Measurements from ENCODE around the gene ST3GAL4. TPM values are rescaled to one million over a fixed set of nuclear protein-coding genes. Genes with fewer than 3 reads are reported as not detected.

ST3GAL4 gene
- total RNA-seq, 1 donor from 2014 or later, result 8.8 TPM

GRCh38 chr11:126461996-126462395, 106.5 kb downstream of the ST3GAL4 start:
- Mint-ChIP-seq H3K9me3 (ENCODE audit: low read depth) (no peaks in the 10 kb centered on the region), H3K4me3 (ENCODE audit: low read depth) (no peak overlapping the region), H3K4me1 (ENCODE audit: low read depth) (peaks cover 4% of the 10 kb centered on the region), H3K27me3 (peaks cover 57% of the 10 kb centered on the region), H3K27ac (no peak overlapping the region), H3K36me3 (ENCODE audit: insufficient read depth) (no peaks in the 10 kb centered on the region)
- TF ChIP-seq CTCF (IDR thresholded peaks at IDR 0.05; ENCODE audit: unreplicated experiment), result no peak
- no peak for DNase-seq (ENCODE audit: low spot score, unreplicated experiment)

- Mint-ChIP-seq H3K36me3 (ENCODE audit: insufficient read depth) (no peaks in the 10 kb centered on the region), H3K27me3 (peaks cover 57% of the 10 kb centered on the region), H3K4me3 (ENCODE audit: low read depth) (no peak overlapping the region), H3K4me1 (ENCODE audit: low read depth) (peaks cover 4% of the 10 kb centered on the region), H3K9me3 (ENCODE audit: low read depth) (no peaks in the 10 kb centered on the region), H3K27ac (no peak overlapping the region)
- TF ChIP-seq CTCF (IDR thresholded peaks at IDR 0.05; ENCODE audit: unreplicated experiment), result no peak
- no peak for DNase-seq (ENCODE audit: low spot score, unreplicated experiment)
Observed at GRCh38 chr11:126462422-126462821, 106.9 kb downstream of the ST3GAL4 start.

Other genes with a start within 250 kb of the ST3GAL4 start
- gene RPUSD4, start 144.0 kb upstream of the ST3GAL4 start, total RNA-seq, result 41.0 and 44.1 TPM in 2 replicates
- 32.4 and 35.2 TPM in 2 replicates for gene FAM118B, start 143.9 kb upstream of the ST3GAL4 start, total RNA-seq
- gene SRPRA, start 86.8 kb upstream of the ST3GAL4 start, total RNA-seq, result 79.2 and 80.9 TPM in 2 replicates
- 63.8 and 64.7 TPM in 2 replicates for gene FOXRED1, start 86.5 kb upstream of the ST3GAL4 start, total RNA-seq
- gene TIRAP, start 72.6 kb upstream of the ST3GAL4 start, total RNA-seq, result 12.8 and 14.3 TPM in 2 replicates
- gene DCPS, start 51.6 kb upstream of the ST3GAL4 start, total RNA-seq, result 14.1 and 17.9 TPM in 2 replicates